Putamen (tissue), 1 donor: ENCODE measurements around the gene PLA2G4E.

ENCODE experiments used
- DNase-seq: peaks from one replicate; pipeline ENCODE4 v3.0.0-alpha.2; 2016; ENCODE audit warnings: low spot score

The PLA2G4E gene

DNA sequence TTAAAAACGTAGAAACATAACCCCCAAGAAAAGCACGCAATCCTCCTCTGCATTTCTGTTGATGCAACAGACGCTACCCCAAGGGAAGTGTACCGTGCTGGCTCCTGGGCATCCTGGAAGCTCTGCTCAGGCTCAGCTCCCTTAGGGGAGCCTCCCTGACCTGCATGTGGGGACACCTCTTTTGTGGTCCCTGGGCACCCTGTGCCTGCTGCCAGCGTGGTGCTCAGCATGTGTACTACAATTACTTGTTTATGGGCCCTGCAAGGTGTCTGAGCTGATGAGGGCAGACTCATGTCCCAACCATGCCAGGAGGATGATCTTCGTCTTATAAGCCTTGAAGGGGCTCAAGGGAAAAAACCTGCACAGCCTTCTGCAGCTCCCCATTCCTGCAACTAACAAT lies 66.8 kb downstream of the PLA2G4E start:
- no peak for DNase-seq

- DNase-seq = no peak
Measured at GRCh38 chr15:41952013-41952563, 68.8 kb downstream of the PLA2G4E start.

DNA sequence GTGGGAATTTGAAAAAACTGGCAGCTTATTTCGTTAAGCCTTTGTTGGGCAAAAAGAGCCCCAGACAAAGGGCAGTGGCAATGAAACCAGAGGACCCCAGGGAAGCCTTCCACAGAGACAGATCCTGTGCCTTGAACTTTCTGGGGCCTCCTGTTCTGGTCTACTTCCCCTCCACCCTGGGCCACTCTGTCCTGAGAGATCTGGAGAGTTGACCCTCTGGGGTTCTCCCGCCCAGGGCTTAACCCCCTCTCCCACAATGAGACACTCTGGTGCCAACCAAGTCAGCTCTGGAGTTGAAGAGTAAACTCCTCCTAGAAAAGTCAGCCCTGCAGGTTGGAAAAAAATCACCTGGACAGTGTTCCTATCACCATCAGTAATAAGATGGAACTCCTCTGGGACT lies 69.3 kb downstream of the PLA2G4E start:
- no peak for DNase-seq

- no peak for DNase-seq
Measured at GRCh38 chr15:41950489-41950888, 70.4 kb downstream of the PLA2G4E start.

GRCh38 chr15:41950127-41950483 lies 70.7 kb downstream of the PLA2G4E start:
- no peak for DNase-seq

- no peak for DNase-seq
Measured at GRCh38 chr15:41949401-41950126, 71.3 kb downstream of the PLA2G4E start.

DNA sequence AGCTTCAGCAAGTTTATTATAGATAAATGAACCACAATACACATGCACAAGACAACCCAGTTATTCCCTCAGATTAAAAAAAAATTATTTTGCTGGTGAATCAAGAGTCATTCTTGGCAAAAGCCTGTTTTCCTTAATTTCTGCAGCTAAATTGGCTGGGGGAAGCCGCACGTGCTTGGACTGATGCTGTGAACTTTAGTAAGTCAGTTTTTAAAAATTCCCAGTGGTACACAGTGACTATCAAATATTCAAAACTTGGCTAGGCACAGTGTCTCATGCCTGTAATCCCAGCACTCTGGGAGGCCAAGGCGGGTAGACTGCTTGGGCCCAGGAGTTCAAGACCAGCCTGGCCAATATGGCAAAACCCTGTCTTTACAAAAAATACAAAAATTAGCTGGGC lies 72.4 kb downstream of the PLA2G4E start:
- DNase-seq = no peak

GRCh38 chr15:41946970-41947369 lies 73.9 kb downstream of the PLA2G4E start:
- no peak for DNase-seq

DNA sequence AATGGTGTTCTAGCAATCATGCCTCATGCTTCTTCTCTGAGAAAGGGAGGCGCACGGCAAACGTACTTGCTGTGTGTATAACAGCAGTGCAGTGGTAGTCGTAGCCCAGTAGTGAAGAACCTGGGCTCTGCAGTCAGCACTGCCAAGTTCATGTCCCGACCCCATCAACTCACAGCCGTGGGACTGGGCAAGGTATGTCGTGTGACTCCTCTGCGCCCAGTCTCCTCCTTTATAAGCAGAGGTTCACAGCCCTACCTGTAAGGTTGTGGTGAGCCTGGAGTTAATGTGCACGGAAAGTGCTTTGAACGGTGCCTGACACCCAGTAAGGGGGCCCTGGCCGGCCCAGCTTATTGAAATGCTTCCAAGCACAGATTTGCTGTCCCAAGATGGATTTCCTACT lies 75.1 kb downstream of the PLA2G4E start:
- no peak for DNase-seq

- no peak for DNase-seq
Measured at GRCh38 chr15:41945221-41945620, 75.6 kb downstream of the PLA2G4E start.

DNA sequence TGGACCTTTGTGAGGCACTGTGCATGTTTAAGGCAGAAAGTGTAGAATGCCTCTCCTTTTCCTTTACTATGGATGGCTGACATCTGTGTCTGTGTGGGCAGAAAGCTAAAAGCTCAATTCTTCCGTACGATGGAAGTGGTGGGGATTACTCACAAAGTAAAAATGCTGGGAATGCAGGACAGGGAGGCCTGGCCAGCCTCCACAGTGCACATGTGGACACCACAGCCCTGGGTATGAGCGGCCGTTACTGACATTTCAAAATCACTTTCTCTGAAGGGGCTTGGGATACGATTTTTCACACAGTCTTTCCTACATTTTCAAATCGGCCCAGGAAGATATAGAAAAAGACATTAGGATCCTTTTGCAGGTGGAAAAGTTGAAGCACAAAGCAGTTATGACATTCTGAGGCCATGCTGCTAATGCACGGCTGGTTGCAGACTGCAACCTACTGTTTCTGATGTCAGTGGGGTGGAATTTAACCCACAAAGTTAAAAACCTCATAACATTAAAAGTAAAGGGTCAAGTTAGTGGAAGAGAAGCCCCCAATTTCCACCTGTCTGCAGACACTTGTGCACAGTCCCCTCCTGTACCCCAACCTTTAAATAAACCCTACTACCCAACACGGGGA lies 76.4 kb downstream of the PLA2G4E start:
- no peak for DNase-seq

- no peak for DNase-seq
Measured at GRCh38 chr15:41943543-41944312, 77.1 kb downstream of the PLA2G4E start.

DNA sequence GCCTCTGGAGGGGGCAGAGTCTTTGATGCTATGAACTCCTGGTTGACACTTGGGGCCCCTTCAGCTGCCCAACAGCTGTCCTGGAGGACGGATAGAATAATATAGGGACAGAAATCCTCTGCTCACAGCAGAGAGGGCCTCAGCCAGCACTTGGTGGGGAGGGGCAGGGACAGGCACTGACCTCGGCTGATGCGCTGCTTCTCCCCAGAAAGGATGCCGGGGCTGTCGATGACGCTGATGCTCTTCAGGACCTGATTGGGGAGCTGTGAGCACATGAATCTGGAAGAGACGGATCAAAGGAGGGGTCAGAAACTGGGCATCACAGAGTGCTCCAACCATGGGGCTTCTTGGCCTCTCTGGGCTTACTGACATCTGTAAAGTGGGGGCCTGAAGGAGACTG lies 78.0 kb downstream of the PLA2G4E start:
- no peak for DNase-seq

DNA sequence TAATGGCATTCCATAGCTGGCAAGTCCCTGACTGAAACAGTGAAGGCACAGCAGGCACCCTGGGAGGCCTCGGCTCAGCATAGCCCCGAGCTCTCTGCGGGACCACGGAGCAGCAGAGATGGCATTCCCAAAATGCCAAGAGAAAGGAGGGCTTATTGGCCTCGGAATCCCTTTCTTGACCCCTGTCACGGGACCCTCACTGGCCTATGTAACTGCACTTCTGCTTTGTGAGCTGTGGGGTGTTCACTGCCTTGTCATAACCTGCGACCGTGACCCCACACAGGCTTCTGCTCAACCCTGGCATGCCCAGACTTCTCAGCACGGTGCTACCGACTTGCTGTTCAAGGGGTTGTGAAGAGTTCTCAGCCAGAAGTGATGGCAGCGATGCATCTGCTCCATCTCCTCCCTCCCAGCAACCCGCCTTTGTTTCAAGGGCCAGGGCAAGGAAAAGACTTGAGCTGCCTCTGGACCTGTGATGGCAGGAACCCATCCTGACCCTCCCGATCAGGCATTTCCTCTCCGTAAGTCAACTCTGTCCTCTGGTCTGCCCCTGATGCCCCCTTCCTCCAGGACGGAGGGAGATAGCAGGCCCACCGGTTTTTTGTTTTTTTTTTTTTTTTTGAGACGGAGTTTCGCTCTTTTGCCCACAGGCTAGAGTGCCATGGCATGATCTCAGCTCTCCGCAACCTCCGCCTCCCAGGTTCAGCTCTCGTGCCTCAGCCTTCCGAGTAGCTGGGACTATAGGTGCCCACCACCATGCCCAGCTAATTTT lies 79.0 kb downstream of the PLA2G4E start:
- no peak for DNase-seq

DNA sequence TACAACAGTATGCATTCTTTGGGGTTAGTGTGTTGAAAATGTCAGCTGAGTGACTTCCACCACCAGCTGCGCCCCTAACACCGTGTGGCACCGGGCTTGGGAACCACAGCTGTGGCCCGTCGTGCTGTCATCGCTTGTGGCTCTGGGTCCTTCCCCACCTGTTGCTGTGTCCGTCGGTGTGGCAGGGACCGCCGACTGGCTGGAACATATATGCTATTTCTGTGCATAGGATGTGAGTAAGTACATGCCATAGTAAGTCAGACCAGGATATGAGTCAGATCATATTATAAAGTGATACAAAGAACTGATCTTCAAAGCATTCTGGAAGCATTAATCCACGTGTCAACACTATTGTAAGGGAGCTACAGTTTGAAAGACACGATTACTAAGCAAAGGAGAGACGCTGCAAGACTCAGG lies 80.4 kb downstream of the PLA2G4E start:
- no peak for DNase-seq

DNA sequence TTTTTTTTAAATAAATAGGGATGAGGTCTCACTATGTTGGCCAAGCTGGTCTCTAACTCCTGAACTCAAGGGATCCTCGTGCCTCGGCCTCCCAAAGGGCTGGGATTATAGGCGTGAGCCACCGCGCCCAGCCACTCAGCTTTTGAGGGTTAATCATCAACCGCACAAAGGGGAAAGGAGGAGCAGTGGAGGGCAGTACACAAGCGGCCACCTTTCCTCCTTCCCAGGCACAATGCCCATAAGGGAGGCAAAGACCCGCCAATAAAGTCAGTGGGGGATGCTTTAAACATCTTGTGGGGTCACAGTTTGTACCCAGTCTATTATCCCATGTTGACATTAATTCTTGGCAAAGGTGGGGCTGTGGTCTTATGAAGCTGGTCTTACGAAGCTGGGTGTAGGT lies 80.9 kb downstream of the PLA2G4E start:
- no peak for DNase-seq

DNA sequence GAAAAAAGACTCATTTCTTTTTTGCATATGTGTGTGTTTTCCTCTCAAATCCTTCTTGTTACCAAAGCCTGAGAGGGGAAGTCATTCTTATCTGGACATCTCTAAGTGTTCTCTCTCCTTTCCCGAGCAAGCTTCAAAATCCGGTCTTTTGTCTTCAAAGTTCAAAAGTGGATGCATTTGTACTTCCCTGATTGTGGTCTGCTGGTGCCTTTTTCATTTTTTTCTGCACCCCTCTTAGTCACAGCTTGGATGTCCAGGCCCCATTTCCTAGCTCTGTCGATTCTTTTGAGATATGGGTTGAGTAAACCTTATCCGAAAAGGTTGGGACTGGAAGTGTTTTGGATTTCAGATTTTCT lies 83.3 kb downstream of the PLA2G4E start:
- DNase-seq = no peak

DNA sequence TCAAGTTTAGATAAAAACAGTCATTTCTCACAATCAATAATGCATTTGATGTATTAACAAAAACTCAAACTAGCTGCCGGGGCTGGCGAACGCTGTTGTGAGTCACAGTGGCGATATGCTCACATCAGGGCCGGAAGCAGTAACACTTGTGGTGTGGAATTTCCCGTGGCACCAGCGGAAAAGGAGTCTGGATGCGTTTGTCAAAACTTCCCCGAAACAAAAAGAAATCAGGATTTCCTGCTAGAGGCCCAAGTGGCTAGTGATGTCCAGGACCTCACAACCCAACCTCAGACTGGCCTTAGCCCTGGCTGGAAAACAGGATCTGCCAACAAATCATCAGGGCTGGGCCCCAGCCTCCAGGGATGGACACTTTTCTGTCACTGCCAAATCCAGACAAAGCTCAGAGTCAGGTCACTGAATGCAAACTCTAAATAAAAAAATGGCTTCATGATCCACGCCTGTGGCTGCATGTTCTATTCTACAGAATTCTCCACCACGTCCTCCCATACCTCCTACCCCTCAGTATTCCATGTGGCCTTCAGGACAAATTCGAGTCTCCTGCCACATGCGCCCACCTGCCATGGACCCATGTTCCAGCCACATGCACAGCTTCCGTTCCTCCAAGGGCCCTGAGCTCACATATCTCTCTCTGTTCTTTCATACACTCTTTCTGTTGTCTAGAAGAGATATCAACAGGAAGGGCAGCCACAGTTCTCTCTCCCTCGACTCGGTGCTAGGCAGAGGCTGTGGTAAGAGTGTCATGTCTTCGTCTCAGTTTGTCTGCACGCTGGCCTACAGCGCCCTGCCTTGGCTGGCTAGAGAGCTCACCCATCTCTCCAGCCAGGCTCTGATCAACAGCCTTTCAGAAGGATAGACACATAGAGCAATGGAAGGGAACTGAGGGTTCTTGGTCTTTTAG lies 83.9 kb downstream of the PLA2G4E start:
- no peak for DNase-seq

GRCh38 chr15:41936155-41936554 lies 84.7 kb downstream of the PLA2G4E start:
- DNase-seq = no peak

GRCh38 chr15:41935566-41936020 lies 85.2 kb downstream of the PLA2G4E start:
- no peak for DNase-seq

GRCh38 chr15:41934843-41935242 lies 86.0 kb downstream of the PLA2G4E start:
- no peak for DNase-seq
